OCI-LY3 (cell line): Measurements from ENCODE around the gene THY1.

Experiments
- EZH2phosphoT487 ChIP-seq: fragments of 200-600 bp; shearing (Covaris generic); IDR thresholded peaks from 2 replicates; pipeline ENCODE4 v1.6.1; 2018; ENCODE audit warnings: antibody characterized with exemption, mixed run types, low read depth
- TF ChIP-seq, protein P1 (sequence below): fragments of 200-600, 300-600 bp; sonication (generic); IDR thresholded peaks from 2 replicates; pipeline ENCODE4 v1.5.1; 2014; ENCODE audit warnings: antibody characterized with exemption, low read length, low read depth

- TF ChIP-seq, protein P1, sequence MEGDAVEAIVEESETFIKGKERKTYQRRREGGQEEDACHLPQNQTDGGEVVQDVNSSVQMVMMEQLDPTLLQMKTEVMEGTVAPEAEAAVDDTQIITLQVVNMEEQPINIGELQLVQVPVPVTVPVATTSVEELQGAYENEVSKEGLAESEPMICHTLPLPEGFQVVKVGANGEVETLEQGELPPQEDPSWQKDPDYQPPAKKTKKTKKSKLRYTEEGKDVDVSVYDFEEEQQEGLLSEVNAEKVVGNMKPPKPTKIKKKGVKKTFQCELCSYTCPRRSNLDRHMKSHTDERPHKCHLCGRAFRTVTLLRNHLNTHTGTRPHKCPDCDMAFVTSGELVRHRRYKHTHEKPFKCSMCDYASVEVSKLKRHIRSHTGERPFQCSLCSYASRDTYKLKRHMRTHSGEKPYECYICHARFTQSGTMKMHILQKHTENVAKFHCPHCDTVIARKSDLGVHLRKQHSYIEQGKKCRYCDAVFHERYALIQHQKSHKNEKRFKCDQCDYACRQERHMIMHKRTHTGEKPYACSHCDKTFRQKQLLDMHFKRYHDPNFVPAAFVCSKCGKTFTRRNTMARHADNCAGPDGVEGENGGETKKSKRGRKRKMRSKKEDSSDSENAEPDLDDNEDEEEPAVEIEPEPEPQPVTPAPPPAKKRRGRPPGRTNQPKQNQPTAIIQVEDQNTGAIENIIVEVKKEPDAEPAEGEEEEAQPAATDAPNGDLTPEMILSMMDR: no peak
- TF ChIP-seq EZH2phosphoT487: no peak
These were observed 10.4 kb upstream of the THY1 start for GRCh38 chr11:119433358-119433725.
